HFF-Myc (cell line): ENCODE results near the gene PLEKHA8.

Experiments used
- DNase-seq: peaks from one replicate; pipeline ENCODE4 v3.0.0-alpha.2; 2011; ENCODE audit warnings: low read depth; ENCODE audit errors: extremely low read depth
- H3K4me3 ChIP-seq: replicated peaks from 2 replicates; pipeline ENCODE4 v1.5.1; 2011; ENCODE audit warnings: low read depth, mild to moderate bottlenecking, control low read depth, low read length
- TF ChIP-seq, protein P1 (sequence below): IDR thresholded peaks from 2 replicates; pipeline ENCODE4 v1.5.1; 2012; ENCODE audit warnings: mild to moderate bottlenecking, low read depth, low read length, control low read depth; ENCODE audit errors: missing control alignments

The PLEKHA8 gene

DNA sequence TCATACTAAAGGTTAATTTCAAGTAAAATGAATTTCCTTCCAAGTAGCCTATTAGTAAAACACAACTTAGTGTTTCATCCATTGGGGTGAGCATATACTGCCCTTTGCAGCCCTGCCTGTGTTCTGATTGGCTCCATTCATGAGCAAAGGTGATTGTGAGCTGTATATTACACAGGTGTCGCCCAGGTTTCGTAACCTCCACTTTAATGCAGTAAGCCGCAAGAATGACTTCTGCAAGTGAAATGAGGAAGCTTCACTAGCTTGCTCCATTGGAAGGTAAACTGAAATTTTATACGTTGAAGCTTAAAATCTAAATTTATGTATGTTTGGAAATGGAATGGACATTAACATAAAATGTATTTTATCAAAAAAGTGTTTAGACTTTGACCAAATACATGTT, 131.0 kb downstream of the PLEKHA8 start:
- DNase-seq = no peak
- no peak overlapping the region for H3K4me3 ChIP-seq

GRCh38 chr7:30159698-30160143, 131.5 kb downstream of the PLEKHA8 start:
- no peak overlapping the region for H3K4me3 ChIP-seq
- DNase-seq = no peak
- TF ChIP-seq, protein P1, sequence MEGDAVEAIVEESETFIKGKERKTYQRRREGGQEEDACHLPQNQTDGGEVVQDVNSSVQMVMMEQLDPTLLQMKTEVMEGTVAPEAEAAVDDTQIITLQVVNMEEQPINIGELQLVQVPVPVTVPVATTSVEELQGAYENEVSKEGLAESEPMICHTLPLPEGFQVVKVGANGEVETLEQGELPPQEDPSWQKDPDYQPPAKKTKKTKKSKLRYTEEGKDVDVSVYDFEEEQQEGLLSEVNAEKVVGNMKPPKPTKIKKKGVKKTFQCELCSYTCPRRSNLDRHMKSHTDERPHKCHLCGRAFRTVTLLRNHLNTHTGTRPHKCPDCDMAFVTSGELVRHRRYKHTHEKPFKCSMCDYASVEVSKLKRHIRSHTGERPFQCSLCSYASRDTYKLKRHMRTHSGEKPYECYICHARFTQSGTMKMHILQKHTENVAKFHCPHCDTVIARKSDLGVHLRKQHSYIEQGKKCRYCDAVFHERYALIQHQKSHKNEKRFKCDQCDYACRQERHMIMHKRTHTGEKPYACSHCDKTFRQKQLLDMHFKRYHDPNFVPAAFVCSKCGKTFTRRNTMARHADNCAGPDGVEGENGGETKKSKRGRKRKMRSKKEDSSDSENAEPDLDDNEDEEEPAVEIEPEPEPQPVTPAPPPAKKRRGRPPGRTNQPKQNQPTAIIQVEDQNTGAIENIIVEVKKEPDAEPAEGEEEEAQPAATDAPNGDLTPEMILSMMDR = peak; percentile 37

More for the DNA sequence above, 131.0 kb downstream of the PLEKHA8 start:
- TF ChIP-seq, protein P1 = no peak

DNA sequence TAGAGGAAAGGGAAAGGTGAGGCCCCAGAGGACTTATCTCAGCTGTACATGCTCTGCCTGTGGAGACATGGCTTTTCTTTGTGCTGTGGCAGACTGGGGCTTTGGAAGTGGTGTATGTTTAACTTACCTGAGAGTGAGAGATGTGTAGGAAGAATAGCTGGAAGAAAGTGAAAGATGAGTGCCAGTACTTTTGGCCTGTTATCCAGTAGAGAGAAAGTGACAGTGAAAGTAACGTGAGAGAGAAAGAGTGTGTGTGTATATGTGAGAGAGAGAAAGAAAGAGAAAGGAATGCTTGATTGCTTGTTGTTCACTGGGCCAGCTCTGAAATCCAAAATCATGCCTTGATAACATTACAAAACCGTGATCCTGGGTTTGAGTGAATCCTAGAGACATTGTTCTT, 132.1 kb downstream of the PLEKHA8 start:
- TF ChIP-seq, protein P1 = no peak
- H3K4me3 ChIP-seq = no peak overlapping the region
- DNase-seq = no peak

GRCh38 chr7:30162133-30162532, 133.9 kb downstream of the PLEKHA8 start:
- TF ChIP-seq, protein P1 = no peak
- no peak for DNase-seq
- no peak overlapping the region for H3K4me3 ChIP-seq

DNA sequence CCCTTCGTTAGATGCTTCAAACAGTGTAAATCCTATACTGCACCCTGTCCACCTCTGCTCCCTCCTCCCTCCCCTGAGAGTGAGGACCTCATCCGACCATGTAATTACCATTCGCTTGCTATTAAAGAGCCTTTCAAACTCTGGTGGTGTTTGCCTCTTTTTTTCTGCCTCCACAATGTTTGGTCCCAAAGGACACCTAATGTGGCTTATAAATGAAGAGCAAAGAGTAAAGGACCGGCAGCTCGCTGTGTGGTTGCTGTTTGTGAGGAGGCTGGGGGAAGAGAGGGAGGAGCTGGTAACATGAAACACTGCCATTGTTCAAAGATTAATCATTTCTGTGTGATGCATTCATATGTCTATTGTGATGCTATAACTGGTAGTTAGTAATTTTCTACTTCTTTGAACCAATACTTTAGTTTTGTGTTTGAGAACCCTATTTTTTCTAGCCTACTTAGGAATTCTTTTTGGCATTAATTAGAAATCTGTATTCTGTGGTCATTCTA, 134.5 kb downstream of the PLEKHA8 start:
- no peak overlapping the region for H3K4me3 ChIP-seq
- TF ChIP-seq, protein P1 = no peak
- DNase-seq = no peak

GRCh38 chr7:30163231-30163894, 135.2 kb downstream of the PLEKHA8 start:
- H3K4me3 ChIP-seq = no peak overlapping the region
- no peak for DNase-seq
- TF ChIP-seq, protein P1 = no peak
